ENCODE results near the gene TRNT1. TPM values are rescaled to one million over a fixed set of nuclear protein-coding genes. Genes with fewer than 3 reads are reported as not detected.

TRNT1 gene
- 10 to 100 TPM; 22.6 to 52.0 (median 31.7) TPM for total RNA-seq

DNA sequence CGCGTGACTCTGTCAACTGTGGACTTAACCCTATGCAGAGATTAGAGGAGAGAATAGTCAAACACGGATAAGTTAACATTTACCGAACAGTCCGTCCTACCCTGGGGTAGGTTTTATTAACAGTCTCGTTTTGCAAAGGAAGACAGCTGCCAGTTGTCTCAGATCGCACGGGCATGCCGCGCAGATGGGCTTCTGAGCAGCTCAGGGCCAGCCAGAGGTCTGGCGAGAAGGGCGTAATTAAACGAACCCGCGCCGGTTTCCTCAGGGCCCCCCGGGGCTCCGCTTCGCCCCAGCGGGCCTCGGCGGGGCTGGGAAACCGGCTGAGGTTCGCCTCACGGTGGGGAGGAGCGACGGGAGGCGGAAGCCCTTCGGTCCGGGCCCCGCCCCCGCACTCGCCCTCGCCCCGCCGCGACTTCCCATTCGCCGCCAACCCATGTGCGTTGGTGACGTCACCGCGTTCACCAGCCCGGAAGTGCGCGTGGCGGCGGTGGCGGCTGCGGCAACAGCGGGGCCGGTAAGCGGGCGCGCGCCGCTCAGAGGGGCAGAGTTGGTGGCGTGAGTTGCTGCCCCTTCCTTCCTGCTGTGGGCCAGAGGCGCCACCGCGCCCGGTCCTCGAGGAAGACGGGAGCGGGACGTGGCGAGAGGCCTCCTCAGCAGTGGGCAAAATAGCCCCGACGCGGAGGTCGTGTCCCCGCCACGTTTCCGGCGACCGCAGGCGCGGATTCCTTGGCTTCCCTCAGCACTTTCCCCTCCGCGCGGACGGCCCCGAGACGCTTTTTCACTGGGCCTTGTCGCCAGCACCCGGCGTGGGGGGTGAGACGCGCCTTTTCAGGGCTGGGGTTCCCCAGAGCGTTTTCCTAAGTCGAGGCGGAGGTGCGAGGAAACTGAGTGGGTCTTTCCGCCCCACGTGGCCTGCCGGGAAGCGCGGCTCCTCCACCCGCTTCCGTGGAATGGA lies at the start of gene TRNT1:
Gene TRNT1, plus strand, starts transcription at position 464 of the 955 bp plus-strand sequence. CDS start 2,101 bp downstream, outside the sequence.
- TF ChIP-seq POLR2A (IDR thresholded peaks at IDR 0.05), result peak; percentile 87 to 88
- TF ChIP-seq, protein P1, sequence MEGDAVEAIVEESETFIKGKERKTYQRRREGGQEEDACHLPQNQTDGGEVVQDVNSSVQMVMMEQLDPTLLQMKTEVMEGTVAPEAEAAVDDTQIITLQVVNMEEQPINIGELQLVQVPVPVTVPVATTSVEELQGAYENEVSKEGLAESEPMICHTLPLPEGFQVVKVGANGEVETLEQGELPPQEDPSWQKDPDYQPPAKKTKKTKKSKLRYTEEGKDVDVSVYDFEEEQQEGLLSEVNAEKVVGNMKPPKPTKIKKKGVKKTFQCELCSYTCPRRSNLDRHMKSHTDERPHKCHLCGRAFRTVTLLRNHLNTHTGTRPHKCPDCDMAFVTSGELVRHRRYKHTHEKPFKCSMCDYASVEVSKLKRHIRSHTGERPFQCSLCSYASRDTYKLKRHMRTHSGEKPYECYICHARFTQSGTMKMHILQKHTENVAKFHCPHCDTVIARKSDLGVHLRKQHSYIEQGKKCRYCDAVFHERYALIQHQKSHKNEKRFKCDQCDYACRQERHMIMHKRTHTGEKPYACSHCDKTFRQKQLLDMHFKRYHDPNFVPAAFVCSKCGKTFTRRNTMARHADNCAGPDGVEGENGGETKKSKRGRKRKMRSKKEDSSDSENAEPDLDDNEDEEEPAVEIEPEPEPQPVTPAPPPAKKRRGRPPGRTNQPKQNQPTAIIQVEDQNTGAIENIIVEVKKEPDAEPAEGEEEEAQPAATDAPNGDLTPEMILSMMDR (IDR thresholded peaks at IDR 0.05), result no peak
- Histone ChIP-seq H3K27me3 (no peaks in the 10 kb centered on the region), H3K4me1 (peaks cover 0 to 20% (median 4%) of the 10 kb centered on the region in 4 donors), H3K9me3 (no peaks in the 10 kb centered on the region), H3K36me3 (peaks cover 0 to 23% (median 0%) of the 10 kb centered on the region in 3 donors), H3K27ac (peak within 1 kb of the TSS; percentile 88 to 93 (median 92)), H3K4me3 (peak within 1 kb of the TSS; percentile 79 to 98 (median 93))
- DNase-seq, result peak; percentile 98 to 99 (median 98)

DNA sequence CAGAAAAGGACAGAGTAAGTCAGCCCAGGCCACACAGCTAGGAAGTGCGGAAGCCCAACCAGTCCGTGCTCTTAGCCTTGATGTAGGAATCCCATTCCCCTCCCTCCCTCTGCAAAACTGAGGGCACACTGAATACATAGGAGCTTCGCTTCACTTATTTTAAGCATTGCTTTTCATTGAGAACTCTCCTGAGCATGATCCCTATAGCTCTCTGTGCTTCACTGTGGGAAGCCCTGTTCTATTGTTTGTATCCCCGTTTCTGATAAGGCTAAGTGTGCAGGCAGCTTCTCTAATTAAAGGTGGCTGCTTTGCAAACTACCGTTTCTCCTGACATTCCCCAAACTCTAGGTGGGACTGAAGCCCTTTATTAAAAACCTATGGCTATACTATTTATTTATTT lies 46.4 kb upstream of the TRNT1 start:
- no peaks in the 10 kb centered on the region for H3K27me3 ChIP-seq
- H3K27ac ChIP-seq, result no peak overlapping the region
- no peak overlapping the region for H3K4me3 ChIP-seq
- H3K4me1 ChIP-seq, result no peaks in the 10 kb centered on the region
- H3K36me3 ChIP-seq, result no peaks in the 10 kb centered on the region
- TF ChIP-seq POLR2A (IDR thresholded peaks at IDR 0.05), result no peak
- no peaks in the 10 kb centered on the region for H3K9me3 ChIP-seq
- DNase-seq, result no peak

DNA sequence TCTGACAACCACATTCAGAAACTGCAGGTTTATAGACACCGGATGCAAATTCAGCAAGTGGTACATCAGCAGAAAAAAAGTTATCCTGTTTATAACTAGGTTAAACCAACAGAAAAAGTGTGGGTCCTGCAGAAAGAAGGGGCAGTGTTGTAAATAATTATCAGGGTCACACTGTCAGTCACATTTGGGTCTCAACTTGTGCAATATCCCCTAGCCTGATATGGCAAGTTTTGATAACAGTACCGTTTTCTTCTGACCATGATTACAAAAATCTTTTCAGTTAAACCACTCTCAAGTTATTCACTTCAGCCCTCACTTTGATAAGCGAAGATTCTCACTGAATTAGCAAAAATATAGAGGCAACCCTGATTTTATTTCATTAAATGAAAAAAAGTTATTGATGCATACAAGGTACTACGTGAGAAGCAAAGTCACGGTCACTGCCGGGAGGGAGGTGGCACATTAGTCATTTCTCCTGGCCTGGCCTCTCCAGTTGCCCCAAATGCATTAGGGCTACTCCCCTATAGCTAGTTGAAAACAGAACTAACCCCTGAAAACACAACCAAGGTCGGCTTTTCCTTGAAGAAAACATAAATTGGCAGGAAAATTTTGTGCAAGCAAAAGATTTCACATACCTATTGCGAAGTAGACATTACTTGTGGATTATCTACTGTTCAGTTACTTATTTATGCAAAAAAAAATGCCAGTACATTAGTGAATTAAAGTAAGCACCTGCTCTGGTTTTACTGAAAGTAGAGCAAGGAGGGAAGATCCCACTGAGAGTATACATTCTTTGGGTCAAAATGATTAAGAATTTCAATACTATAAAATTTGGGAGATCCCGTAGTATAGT lies 45.1 kb upstream of the TRNT1 start:
- Histone ChIP-seq H3K4me1 (no peaks in the 10 kb centered on the region), H3K36me3 (no peaks in the 10 kb centered on the region), H3K9me3 (no peaks in the 10 kb centered on the region), H3K27me3 (no peaks in the 10 kb centered on the region), H3K4me3 (no peak overlapping the region), H3K27ac (no peak overlapping the region)
- no peak for DNase-seq
- no peak for TF ChIP-seq POLR2A (IDR thresholded peaks at IDR 0.05)
- TF ChIP-seq, protein P1 (IDR thresholded peaks at IDR 0.05), result no peak

DNA sequence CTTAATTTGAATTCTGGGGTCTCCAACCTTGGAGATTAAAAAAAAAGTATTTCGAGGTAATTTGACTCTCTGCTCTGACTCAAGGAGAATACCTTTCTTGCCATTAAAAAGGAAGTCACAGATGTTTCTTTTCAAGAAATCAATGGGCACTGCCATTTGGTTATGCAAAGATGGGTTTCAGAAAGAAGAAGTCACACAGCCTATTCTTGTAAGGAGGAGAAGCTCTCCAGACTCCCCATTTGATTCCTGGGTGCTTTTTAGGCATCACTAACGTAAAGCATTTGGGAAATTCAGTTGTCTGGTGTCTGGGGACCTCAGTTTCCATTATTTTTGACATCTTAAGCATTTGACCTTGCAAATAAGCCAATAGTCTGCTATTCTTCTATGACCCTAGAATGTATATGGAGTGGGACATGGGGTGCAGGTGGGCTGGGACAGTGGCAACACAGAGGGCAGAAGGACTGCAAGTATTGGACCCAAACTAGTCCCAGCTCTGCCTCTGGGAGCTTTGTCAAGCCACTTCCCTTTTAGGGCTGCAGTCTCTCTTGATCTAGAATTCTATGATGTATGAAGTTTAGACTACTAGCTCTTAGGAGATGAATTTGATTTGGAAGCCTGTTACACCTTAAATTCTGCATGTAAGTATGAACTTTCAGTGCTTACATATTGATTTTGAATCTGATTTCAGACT lies 44.4 kb upstream of the TRNT1 start:
- Histone ChIP-seq H3K4me3 (no peak overlapping the region), H3K36me3 (no peaks in the 10 kb centered on the region), H3K27me3 (no peaks in the 10 kb centered on the region), H3K4me1 (no peaks in the 10 kb centered on the region), H3K27ac (no peak overlapping the region), H3K9me3 (no peaks in the 10 kb centered on the region)
- no peak for DNase-seq
- no peak for TF ChIP-seq POLR2A (IDR thresholded peaks at IDR 0.05)
- TF ChIP-seq, protein P1 (IDR thresholded peaks at IDR 0.05), result no peak

DNA sequence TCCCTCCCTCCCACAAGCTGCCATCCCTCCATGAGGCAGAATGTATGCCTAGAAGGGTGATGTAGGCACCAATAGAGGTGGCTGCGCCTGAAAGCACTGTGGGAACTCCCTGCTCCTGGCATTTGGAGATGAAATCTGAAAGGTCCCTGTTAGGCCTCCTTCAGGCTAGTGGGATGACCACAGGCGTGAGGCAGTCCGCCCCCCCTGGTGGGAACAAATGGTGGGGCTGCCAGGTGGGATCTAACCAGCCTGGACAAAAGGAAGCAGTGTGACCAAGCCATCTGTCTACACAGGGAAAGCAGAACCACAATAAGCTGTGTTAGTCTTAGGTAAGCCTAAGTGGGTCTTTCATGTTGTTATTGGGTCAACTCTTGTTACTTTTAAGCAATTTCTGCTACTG lies 41.9 kb upstream of the TRNT1 start:
- Histone ChIP-seq H3K4me1 (no peaks in the 10 kb centered on the region), H3K9me3 (no peaks in the 10 kb centered on the region), H3K4me3 (no peak overlapping the region), H3K27me3 (no peaks in the 10 kb centered on the region), H3K36me3 (no peaks in the 10 kb centered on the region), H3K27ac (no peak overlapping the region)
- no peak for DNase-seq
- TF ChIP-seq, protein P1 (IDR thresholded peaks at IDR 0.05), result no peak

Data from Peyer's patch (tissue), 4 donors.